Stimulated activated CD4-positive, alpha-beta T cell treated with anti-CD3 and anti-CD28 coated beads, Interleukin-1b, Interleukin-23, amount 100 ng/mL, for 1 hour (primary cell): ENCODE results near the gene LIN9.

Experiments
- DNase-seq, 2 donors: peaks; one replicate each; pipeline ENCODE4 v3.0.0-alpha.2; 2020; ENCODE audit warnings: low read depth in 2 of 2

LIN9 gene

GRCh38 chr1:226322986-226323385, 14.0 kb upstream of the LIN9 start:
- no peak for DNase-seq

GRCh38 chr1:226320930-226321329, 12.0 kb upstream of the LIN9 start:
- no peak for DNase-seq

DNA sequence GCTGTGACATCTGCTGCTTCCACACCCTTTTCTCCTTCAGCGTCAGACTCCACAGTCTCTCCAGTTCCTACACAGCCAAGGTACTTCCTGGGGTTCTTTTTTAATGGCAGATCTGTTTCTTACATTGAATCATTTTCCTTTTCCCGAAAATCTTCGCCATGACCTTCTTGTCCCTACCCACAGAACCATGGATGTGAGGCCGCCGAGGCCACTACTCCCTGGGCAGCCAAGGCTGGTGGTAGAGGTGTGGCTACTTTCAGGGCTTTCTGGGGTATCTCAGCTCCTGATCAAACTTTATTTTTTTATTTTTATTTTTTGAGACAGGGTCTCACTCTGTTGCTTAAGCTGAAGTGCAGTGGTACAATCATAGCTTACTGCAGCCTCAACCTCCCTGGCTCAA, 9.5 kb upstream of the LIN9 start:
- no peak for DNase-seq

DNA sequence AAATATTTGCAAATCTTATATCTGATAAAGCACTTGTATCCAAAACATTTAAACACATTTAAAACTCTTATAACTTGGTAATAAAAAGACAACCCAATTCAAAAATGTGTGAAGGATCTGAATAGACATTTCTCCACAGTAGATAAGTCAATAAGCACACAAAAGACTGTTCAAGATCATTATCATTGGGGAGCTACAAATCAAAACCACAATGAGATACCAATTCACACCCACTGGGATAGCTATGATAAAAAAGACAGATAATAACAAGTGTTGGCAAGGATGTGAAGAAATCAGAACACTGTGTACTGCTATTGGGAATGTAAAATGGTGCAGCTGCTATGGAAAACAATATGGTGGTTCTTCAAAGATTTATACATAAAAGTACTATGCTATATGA, 5.1 kb upstream of the LIN9 start:
- DNase-seq: no peak

DNA sequence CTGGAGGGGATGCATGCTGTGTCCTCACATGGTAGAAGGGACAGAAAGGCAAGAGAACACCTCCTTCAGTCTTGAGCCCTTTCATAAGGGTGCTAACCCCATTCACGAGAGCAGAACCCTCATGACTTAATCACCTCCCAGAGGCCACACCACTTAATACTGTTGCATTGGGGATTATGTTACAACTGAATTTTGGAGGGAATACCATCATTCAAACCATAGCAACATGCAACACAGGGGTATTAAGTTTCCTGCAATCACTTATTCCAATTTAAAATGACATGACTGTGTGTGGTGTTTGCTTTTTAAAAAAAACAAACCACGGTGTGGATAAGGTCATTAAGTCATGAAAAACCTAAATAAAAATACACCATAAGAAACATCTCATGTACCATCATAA, 3.1 kb upstream of the LIN9 start:
- no peak for DNase-seq

- no peak for DNase-seq
Measured at GRCh38 chr1:226311376-226311775, 2.4 kb upstream of the LIN9 start.

DNA sequence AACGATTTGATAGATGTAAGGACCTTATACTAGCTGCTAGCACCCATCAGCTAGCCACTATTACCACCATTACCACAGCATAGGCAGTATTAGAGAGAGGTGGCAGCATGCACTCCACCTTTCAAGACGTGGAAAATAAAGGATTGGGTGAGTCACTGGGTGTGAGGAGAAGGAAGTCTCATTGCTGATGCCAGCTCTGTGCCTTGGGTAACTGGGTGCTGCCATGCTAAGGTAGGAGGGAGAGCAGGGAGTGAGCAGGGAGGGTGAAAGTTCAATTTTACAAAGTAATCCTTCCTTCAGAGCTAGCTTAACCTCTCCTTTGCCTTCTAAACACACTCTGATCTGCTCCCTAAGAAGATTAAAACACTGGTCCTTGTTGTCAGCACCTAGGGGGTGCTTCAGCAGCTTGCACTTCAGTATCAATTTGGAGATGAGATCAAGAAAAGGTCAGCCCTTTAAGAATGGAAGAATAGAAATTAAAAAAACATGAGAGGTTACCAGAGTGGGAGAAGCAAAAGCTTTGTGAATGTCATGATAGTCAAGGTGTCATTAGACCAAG, 1.8 kb upstream of the LIN9 start:
- DNase-seq: no peak

GRCh38 chr1:226310245-226310540, 1.2 kb upstream of the LIN9 start:
- DNase-seq: no peak

DNA sequence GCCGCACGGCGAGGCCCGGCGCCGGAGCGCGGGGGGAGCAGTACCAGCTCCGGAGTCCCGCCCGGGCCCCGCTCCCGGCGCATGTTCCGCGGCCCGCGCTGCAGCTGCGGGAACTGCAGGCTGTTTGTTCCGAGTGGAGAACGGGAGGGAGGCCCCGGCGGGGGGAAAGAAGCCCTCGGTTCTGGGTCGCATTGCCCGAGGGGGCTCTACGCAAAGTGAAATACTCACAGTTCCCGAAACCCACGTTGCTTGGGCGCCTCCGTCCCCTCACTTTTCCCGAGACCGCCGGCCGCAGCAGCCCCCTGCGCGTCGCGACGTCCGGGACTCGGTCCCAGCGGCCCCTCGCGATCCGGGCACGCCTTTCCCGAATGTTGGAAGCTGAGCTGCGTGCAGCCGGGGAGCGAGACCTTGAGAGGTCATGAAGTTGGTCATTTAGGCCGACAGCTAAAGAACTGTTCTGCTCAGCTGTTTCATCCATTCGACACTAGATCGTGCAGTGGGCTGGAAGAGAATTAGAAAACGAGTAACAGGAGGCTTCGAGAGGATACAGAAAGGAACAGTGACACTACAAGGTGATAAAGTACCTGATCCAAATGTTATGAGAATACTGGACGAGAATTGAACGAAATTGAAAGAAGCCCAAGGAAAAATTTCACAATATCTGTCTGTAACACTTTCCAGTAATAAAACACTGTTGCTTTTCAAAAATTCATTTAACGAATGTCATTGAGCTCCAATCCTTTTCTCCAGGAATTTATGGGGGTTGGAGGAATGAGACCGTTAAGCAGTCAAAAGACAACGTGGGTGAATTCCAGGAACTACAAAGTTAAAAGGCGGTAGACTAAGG, 657 bp upstream of the LIN9 start:
- DNase-seq: peak in 1 of 2 donors; percentile 7

DNA sequence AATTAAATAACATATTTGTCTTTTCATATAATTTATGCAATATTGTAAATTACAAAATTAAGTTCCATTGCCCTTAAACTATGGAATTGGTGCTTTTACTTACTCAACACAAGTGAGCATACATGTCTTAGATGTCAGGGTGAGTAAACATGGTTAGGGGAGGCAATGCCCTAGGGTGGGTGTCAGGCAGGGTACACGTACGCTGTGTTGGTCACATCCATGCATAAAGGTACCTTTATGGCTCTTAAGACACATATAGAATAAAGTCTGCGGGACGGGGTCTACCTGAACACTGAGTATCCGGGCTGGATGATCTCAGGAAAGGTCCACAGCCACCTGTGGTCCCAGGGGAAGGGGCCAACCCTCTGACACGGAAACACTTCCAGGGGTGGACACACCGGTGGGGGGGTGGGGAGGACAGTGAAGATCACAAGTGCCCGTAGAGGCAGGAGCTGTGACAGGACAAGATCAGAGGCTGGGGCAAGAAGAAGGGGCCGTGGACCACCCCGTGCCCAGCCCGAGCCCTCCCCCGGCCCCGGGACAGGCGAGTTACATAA, 720 bp downstream of the LIN9 start:
- DNase-seq: peak in 1 of 2 donors; percentile 1

- DNase-seq: no peak
Measured at GRCh38 chr1:226306425-226306824, 2.5 kb downstream of the LIN9 start.

DNA sequence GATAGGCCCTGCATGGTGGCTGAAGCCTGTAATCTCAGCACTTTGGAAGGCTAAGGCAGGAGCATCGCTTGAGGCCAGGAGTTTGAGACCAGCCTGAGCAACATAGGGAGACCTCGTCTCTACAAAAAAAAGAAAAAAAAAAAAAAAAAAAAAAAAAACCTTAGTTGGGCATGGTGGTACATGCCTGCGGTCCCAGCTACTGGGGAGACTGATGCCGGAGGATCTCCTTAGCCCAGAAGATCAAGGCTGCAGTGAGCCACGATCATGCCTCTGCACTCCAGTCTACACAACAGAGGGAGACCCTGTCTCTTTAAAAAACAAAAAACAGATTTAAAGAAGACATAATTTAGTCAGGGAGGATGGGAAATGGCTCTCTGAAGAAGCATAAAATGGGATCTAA, 3.8 kb downstream of the LIN9 start:
- no peak for DNase-seq

DNA sequence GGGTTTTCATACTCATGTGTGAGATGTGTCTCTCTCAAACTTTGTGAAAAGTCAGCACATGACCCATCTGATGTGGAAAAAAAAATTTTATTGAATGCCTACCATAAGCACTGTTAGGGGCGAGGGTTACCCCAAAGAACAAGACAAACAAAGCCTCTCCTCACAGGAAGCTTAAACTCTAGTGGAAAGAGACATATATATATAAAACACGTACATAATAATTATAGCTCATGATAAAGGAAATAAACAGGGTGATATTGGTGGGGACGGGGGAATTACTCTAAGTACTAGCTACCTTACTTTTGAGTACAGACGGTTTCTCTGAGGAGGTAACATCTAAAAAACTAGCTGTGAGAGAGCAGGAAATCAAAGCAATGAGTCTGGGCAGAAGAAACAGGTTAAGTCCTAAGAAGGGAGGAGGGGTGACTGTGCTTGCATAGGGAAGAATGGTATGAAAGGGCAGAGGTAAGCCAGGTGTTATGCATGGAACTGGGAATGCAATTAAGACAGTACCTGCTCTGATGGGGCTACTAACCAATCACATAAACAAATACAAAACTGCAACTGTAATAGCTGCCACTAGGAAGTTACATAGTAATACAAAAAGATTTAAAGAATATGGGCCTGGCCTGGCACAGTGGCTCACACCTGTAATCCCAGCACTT, 4.5 kb downstream of the LIN9 start:
- no peak for DNase-seq

DNA sequence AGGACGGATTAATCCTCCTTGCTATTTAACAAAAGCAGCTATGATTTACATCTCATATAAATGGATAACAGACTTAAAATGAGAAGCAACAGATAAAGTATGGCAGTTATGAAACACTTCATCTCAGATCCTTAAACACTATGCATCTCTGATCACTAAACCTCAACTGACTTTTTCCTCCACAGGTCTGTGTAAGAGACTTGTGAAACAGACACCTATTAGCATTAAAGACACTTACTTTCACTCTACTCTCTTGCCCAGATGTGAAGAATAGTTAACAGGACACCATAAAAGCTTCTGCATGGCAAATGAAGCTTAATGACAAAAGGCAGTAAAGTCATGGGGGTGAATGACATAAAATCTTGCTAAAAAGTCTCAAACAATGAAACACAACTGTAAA, 6.2 kb downstream of the LIN9 start:
- DNase-seq: no peak

- DNase-seq: no peak
Measured at GRCh38 chr1:226296911-226297310, 12.1 kb downstream of the LIN9 start.

DNA sequence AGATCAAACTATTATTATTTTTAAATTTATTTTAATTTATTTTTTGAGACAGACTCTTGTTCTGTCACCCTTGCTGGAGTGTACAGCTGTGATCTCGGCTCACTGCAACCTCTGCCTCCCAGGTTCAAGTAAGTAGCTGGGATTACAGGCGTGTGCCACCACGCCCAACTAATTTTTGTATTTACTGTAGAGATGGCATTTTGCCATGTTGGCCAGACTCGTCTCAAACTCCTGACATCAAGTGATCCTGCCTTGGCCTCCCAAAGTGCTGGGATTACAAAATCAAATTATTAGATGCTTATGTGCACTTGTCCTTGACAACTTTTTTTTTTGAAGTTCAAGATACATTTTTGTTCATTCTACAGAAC, 15.4 kb downstream of the LIN9 start:
- no peak for DNase-seq

DNA sequence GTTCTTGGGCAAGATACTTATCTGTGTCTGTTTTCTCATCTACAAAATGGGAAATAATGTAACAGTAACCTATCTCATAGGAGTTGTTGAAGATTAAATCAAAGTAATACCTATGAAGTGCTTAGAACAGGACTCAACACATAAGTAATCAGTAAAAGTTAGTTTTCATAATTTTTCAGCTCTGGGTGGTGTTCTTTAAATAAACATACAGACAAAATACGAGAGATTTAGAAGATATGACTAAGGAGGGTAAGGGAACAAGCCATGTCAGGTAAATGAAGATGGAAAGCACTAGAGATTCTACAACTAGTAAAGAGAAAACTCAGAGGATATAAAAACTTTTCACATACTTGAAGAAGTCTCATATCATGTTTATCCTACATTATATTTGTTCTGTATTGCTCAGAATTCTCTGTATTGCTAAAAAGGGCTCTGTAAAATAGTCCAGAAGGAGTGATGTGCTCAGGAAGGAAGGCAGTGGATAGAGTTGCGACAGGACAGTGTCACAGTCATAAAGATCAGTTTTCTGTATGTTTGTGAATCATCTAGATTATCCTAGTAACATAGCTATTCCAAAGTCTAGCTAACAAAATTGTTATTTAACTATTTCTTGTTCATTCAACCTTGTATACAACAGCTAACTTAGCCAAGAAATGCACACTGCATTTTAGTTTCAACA, 16.0 kb downstream of the LIN9 start:
- DNase-seq: no peak

GRCh38 chr1:226287587-226287986, 21.4 kb downstream of the LIN9 start:
- no peak for DNase-seq

GRCh38 chr1:226281058-226281457, 27.9 kb downstream of the LIN9 start:
- DNase-seq: no peak

GRCh38 chr1:226279498-226279897, 29.5 kb downstream of the LIN9 start:
- DNase-seq: no peak

DNA sequence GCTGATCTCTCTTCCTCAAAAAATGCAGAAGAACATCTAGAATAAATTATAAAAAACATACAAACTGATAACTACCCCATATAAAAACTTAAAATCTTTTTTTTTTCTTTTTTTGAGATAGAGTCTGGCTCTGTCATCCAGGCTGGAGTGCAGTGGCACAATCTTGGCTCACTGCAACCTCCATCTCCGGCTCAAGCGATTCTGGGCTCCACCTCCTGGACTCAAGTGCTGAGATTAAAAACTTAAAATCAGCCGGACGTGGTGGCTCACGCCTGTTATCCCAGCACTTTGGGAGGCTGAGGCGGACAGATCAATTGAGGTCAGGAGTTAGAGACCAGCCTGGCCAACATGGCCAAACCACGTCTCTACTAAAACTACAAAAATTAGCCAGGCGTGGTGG, 31.1 kb downstream of the LIN9 start:
- no peak for DNase-seq

DNA sequence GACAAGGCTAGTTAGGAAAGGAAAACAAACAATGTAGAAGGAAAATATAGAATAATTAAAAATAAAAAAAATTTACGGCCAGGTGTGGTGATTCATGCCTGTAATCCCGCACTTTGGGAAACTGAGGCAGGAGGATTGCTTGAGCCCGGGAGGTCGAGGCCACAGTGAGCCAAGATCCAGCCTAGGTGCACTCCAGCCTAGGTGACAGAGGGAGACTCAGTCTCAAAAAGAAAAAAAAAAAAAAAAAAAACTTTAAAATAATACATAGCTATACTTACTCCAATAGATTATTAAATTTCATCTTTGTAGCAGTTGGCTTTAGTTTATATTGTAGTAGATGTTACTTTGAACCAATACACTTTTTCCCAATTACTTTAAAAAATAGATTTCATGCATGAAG, 32.0 kb downstream of the LIN9 start:
- DNase-seq: no peak
